Measurements from ENCODE around the gene SLC27A1. TPM values are rescaled to one million over a fixed set of nuclear protein-coding genes. Genes with fewer than 3 reads are reported as not detected.
A peak's percentile ranks its signal among the peaks of the same experiment; 100 is the strongest.

Gene SLC27A1
- total RNA-seq, 3 donors from 2014 or later (not counting 1 experiment from before 2014, with no cell fraction given), result 12.9 to 26.2 (median 16.3) TPM

DNA sequence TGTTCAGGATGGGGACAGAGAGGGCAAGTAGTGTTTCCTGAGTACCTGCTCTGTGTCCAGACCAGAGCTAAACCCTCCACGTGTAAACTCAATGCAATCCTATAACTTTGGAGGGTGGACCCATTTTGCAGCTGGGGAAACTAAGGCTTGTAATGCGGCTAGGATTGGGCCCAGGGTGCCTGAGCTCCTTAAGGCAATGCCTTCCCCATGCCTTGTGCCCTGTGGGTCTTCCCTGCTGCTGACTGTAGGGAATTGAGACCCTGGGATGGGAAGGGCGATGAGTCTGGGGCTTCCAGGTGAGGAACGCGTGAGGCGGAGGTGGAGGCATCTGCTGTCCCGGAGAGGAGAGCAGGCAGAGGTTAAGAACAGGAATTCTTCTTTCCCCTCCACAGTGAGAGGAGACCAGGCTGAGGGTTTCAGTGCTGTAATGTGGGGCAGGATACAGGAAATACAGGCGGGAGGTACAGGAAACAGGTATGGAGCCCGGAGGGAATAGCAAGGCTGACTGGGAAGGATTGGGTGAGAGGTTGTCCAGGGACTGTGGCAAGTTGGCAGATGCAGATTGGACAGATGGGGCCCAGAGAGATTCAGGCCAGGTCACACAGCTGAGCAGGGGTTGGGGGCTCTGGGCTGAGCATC lies 19.2 kb downstream of the SLC27A1 start:
- intact Hi-C loops (cut with micrococcal nuclease), result loop anchor here (2.0 to 10.0 kb wide), 2 partner anchors 19 to 365 kb away; partner anchors contain the start of genes RPL18A and SLC27A1
- TF ChIP-seq, protein P1, sequence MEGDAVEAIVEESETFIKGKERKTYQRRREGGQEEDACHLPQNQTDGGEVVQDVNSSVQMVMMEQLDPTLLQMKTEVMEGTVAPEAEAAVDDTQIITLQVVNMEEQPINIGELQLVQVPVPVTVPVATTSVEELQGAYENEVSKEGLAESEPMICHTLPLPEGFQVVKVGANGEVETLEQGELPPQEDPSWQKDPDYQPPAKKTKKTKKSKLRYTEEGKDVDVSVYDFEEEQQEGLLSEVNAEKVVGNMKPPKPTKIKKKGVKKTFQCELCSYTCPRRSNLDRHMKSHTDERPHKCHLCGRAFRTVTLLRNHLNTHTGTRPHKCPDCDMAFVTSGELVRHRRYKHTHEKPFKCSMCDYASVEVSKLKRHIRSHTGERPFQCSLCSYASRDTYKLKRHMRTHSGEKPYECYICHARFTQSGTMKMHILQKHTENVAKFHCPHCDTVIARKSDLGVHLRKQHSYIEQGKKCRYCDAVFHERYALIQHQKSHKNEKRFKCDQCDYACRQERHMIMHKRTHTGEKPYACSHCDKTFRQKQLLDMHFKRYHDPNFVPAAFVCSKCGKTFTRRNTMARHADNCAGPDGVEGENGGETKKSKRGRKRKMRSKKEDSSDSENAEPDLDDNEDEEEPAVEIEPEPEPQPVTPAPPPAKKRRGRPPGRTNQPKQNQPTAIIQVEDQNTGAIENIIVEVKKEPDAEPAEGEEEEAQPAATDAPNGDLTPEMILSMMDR (IDR thresholded peaks at IDR 0.05), result no peak
- DNase-seq, result no peak

DNA sequence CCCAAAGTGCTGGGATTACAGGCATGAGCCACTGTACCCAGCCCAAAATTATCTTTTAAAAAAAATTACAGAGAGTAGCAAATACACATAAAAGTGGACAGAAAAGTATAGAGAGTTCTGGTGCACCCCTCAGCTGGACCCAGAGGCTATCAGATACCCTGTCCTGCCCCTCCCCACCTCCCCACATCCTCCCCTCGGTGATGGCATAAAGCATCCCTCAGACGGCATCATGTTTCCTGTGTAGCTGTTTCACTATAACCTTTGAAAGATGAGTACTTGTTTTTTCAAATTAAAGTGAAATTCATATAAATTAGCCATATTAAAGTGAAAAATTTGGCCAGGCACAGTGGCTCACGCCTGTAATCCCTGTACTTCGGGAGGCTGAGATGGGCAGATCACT lies 20.1 kb downstream of the SLC27A1 start:
- ATAC-seq, result peak; percentile 49 to 60 (median 56)
- intact Hi-C loops (cut with micrococcal nuclease), result loop anchor here (10.0 kb wide), 1 partner anchor 364 kb away; the partner anchor contains the start of gene RPL18A

More for the DNA sequence above, 19.2 kb downstream of the SLC27A1 start:
- Histone ChIP-seq H3K36me3 (ENCODE audit: control insufficient read depth, insufficient read depth, low read length) (no peaks in the 10 kb centered on the region), H3K4me3 (ENCODE audit: low read length) (no peak overlapping the region), H3K4me1 (ENCODE audit: control insufficient read depth, insufficient read depth, low read length) (peaks cover 42% of the 10 kb centered on the region), H3K27me3 (ENCODE audit: control insufficient read depth, insufficient read depth, low read length) (no peaks in the 10 kb centered on the region), H3K9me3 (ENCODE audit: control insufficient read depth, insufficient read depth, low read length) (no peaks in the 10 kb centered on the region), H3K27ac (ENCODE audit: low read length) (peak overlapping the region; percentile 71)
- H3K9me3 Mint-ChIP-seq, result no peaks in the 10 kb centered on the region
- H3K27ac Mint-ChIP-seq, result peak overlapping the region; percentile 92 to 94
- H3K27me3 Mint-ChIP-seq (ENCODE audit: low read depth in 2 of 2), result no peaks in the 10 kb centered on the region
- peaks cover 21 to 37% of the 10 kb centered on the region in 2 donors for H3K4me1 Mint-ChIP-seq
- H3K4me3 Mint-ChIP-seq, result peak overlapping the region; percentile 89
- H3K36me3 Mint-ChIP-seq, result no peaks in the 10 kb centered on the region
- ATAC-seq, result no peak
- WGBS (ENCODE audit: insufficient coverage), result 59% methylated on average over 9 of the region's 9 CpGs

DNA sequence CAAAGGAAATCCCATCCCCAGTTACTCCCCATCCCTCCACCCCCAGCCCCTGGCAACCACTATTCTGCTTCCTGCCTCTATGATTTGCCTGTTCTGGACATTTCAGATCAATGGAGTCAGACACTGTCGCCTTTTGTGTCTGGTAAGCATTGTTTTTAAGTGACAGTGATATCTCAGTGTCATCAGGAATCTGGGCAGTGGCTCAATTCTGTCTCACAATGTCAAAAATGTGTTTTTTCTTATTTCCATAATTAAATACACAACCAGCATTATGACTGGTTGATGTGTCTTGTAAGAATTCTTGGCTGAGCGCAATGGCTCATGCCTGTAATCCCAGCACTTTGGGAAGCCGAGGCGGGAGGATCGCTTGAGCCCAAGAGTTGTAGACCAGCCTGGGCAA lies 21.0 kb downstream of the SLC27A1 start:
- Histone ChIP-seq H3K27ac (ENCODE audit: low read length) (no peak overlapping the region), H3K9me3 (ENCODE audit: control insufficient read depth, insufficient read depth, low read length) (no peaks in the 10 kb centered on the region), H3K27me3 (ENCODE audit: control insufficient read depth, insufficient read depth, low read length) (no peaks in the 10 kb centered on the region), H3K4me1 (ENCODE audit: control insufficient read depth, insufficient read depth, low read length) (peaks cover 49% of the 10 kb centered on the region), H3K4me3 (ENCODE audit: low read length) (no peak overlapping the region), H3K36me3 (ENCODE audit: control insufficient read depth, insufficient read depth, low read length) (no peaks in the 10 kb centered on the region)
- no peak for DNase-seq
- WGBS (ENCODE audit: insufficient coverage), result 99% methylated on average over 5 of the region's 5 CpGs
- H3K4me1 Mint-ChIP-seq, result peaks cover 29 to 42% of the 10 kb centered on the region in 2 donors
- peak overlapping the region; percentile 92 to 94 for H3K27ac Mint-ChIP-seq
- TF ChIP-seq, protein P1 (IDR thresholded peaks at IDR 0.05), result no peak
- no peak for ATAC-seq
- H3K36me3 Mint-ChIP-seq, result no peaks in the 10 kb centered on the region
- H3K4me3 Mint-ChIP-seq, result no peak overlapping the region
- intact Hi-C loops (cut with micrococcal nuclease), result loop anchor here (10.0 kb wide), 1 partner anchor 364 kb away; the partner anchor contains the start of gene RPL18A
- H3K27me3 Mint-ChIP-seq (ENCODE audit: low read depth in 2 of 2), result no peaks in the 10 kb centered on the region
- H3K9me3 Mint-ChIP-seq, result no peaks in the 10 kb centered on the region

More for the DNA sequence above, 20.1 kb downstream of the SLC27A1 start:
- WGBS (ENCODE audit: insufficient coverage), result 30% methylated on average over 4 of the region's 4 CpGs
- peak; percentile 43 to 71 for DNase-seq
- no peaks in the 10 kb centered on the region for H3K9me3 ChIP-seq (ENCODE audit: control insufficient read depth, insufficient read depth, low read length)
- TF ChIP-seq, protein P1 (IDR thresholded peaks at IDR 0.05), result no peak
- no peaks in the 10 kb centered on the region for H3K36me3 ChIP-seq (ENCODE audit: control insufficient read depth, insufficient read depth, low read length)
- H3K4me3 ChIP-seq (ENCODE audit: low read length), result no peak overlapping the region
- Mint-ChIP-seq H3K4me1 (peaks cover 21 to 34% of the 10 kb centered on the region in 2 donors), H3K9me3 (no peaks in the 10 kb centered on the region), H3K27me3 (ENCODE audit: low read depth in 2 of 2) (no peaks in the 10 kb centered on the region), H3K4me3 (peak overlapping the region; percentile 58), H3K36me3 (no peaks in the 10 kb centered on the region), H3K27ac (peak overlapping the region; percentile 92 to 94)
- H3K27me3 ChIP-seq (ENCODE audit: control insufficient read depth, insufficient read depth, low read length), result no peaks in the 10 kb centered on the region
- H3K4me1 ChIP-seq (ENCODE audit: control insufficient read depth, insufficient read depth, low read length), result peaks cover 42% of the 10 kb centered on the region
- peak overlapping the region; percentile 71 for H3K27ac ChIP-seq (ENCODE audit: low read length)

Measured in natural killer cell (primary cell).